HCT116 (cell line): ENCODE results near the gene CPSF2. TPM values are rescaled to one million over a fixed set of nuclear protein-coding genes. Genes with fewer than 3 reads are reported as not detected.
"Not testable (repeated sequence)": the region's sequence is repeated elsewhere in the genome, so short reads cannot be mapped to it uniquely, and the experiment has no call there.

Source experiments
- ATAC-seq: fragments of 200-7000 bp; cut with Tn5 transposase; 2 replicates; pipeline ENCODE4 v1.9.1; 2020; ENCODE audit warnings: mild to moderate bottlenecking, moderate library complexity
- BruUV-seq: library from RNA; stranded (reverse); fragments of 400-500 nt; replicated peaks from 2 replicates; lab custom pipeline; 2021; lab: Mats Ljungman, UMichigan
- CTCF ChIA-PET: fragments of 300-600 bp; sonication (Branson Sonifier 250); formaldehyde crosslinking; loops from one replicate; lab custom pipeline; 2021; ENCODE audit warnings: antibody characterized with exemption; lab: Charles Lee
- POLR2A ChIA-PET: fragments of 300-600, 350-600 bp; sonication (Branson Sonifier 250); formaldehyde crosslinking; loops from one replicate; lab custom pipeline; 2021; ENCODE audit warnings: antibody characterized with exemption; lab: Charles Lee
- RAD21 ChIA-PET, 2 experiments: fragments of 300-600 bp; sonication (Branson Sonifier 250); formaldehyde crosslinking; loops; one replicate each; lab custom pipeline; 2023; ENCODE audit warnings: low total read pairs in 2 of 2; ENCODE audit not compliant: uncharacterized antibody in 2 of 2, unreplicated experiment in 2 of 2, low non-redundant PET in 1 of 2; lab: Charles Lee
- DNase-seq: peaks from one replicate; pipeline ENCODE4 v3.0.0-alpha.2; 2010; ENCODE audit warnings: low read depth, low spot score
- H2AFZ ChIP-seq: fragments of 200-600 bp; shearing (Covaris generic), sonication (generic); 2 replicates; pipeline ENCODE4 v1.6.1; 2017; ENCODE audit warnings: low read depth, mixed run types, mixed read lengths, antibody characterized with exemption, low read length; ENCODE audit not compliant: poor library complexity, severe bottlenecking
- H3K27ac ChIP-seq: 2 replicates; pipeline ENCODE4 v1.5.1; 2012; ENCODE audit warnings: low read depth, low read length
- H3K27me3 ChIP-seq: fragments of 200-600 bp; sonication (generic); 2 replicates; pipeline ENCODE4 v1.6.1; 2016; ENCODE audit warnings: mixed run types, low read length, mixed read lengths; ENCODE audit not compliant: insufficient read depth
- H3K36me3 ChIP-seq, 2 experiments: fragments of 200-500 bp in 1 of 2; fragments of 200-600 bp in 1 of 2; sonication (Bioruptor generic) in 1 of 2; sonication (generic) in 1 of 2; 2 replicates each; pipeline versions ENCODE4 v1.5.1 to v1.6.1; 2014 to 2016; ENCODE audit warnings: low read length in 2 of 2, inconsistent platforms in 1 of 2, mixed read lengths in 1 of 2, mixed run types in 1 of 2; ENCODE audit not compliant: insufficient read depth in 2 of 2, control insufficient read depth in 1 of 2
- H3K4me1 ChIP-seq, 2 experiments: fragments of 200-600 bp in 1 of 2; sonication (generic) in 1 of 2; 2 replicates each; pipeline versions ENCODE4 v1.5.1 to v1.6.1; 2012 to 2017; ENCODE audit warnings: low read length in 2 of 2, inconsistent platforms in 1 of 2, mild to moderate bottlenecking in 1 of 2, mixed read lengths in 1 of 2, mixed run types in 1 of 2, moderate library complexity in 1 of 2; ENCODE audit not compliant: insufficient read depth in 2 of 2, control insufficient read depth in 1 of 2
- H3K4me2 ChIP-seq: fragments of 200-600 bp; sonication (generic); 2 replicates; pipeline ENCODE4 v1.6.1; 2017; ENCODE audit warnings: mixed run types, low read length, mixed read lengths
- H3K4me3 ChIP-seq, 2 experiments: fragments of 200-600 bp in 1 of 2; sonication (generic) in 1 of 2; replicated peaks in 1 of 2; 2 replicates each; pipeline ENCODE4 v1.5.1; 2011 to 2016; ENCODE audit warnings: low read length in 2 of 2, control low read depth in 1 of 2, low read depth in 1 of 2, mild to moderate bottlenecking in 1 of 2, mixed read lengths in 1 of 2, mixed run types in 1 of 2
- H3K79me2 ChIP-seq: fragments of 200-600 bp; sonication (generic); 2 replicates; pipeline ENCODE4 v1.6.1; 2017; ENCODE audit warnings: mild to moderate bottlenecking, mixed run types, low read length, moderate library complexity, mixed read lengths; ENCODE audit not compliant: insufficient read depth
- H3K9ac ChIP-seq: fragments of 200-600 bp; sonication (generic); 2 replicates; pipeline ENCODE4 v1.6.1; 2016; ENCODE audit warnings: low read length, mixed read lengths
- H3K9me2 ChIP-seq: fragments of 200-600 bp; sonication (generic), shearing (Covaris generic); 2 replicates; pipeline ENCODE4 v1.6.1; 2017; ENCODE audit warnings: mixed run types, mild to moderate bottlenecking, moderate library complexity; ENCODE audit not compliant: insufficient read depth
- H3K9me3 ChIP-seq, 2 experiments: fragments of 200-500 bp in 1 of 2; fragments of 200-600 bp in 1 of 2; sonication (Bioruptor generic) in 1 of 2; sonication (generic) in 1 of 2; 2 replicates each; pipeline ENCODE4 v1.6.1; 2014 to 2017; ENCODE audit warnings: low read length in 2 of 2, mixed read lengths in 2 of 2, inconsistent platforms in 1 of 2, low read depth in 1 of 2, mild to moderate bottlenecking in 1 of 2, mixed run types in 1 of 2, moderate library complexity in 1 of 2; ENCODE audit not compliant: control insufficient read depth in 1 of 2, insufficient read depth in 1 of 2
- H4K20me1 ChIP-seq: fragments of 200-600 bp; sonication (generic), shearing (Covaris generic); 2 replicates; pipeline ENCODE4 v1.6.1; 2017; ENCODE audit warnings: mixed run types, mild to moderate bottlenecking, moderate library complexity; ENCODE audit not compliant: insufficient read depth
- SIN3A ChIP-seq: IDR thresholded peaks from 2 replicates; pipeline ENCODE4 v1.6.1; 2012; ENCODE audit warnings: low read depth
- TCF7L2 ChIP-seq: IDR thresholded peaks from 2 replicates; pipeline ENCODE4 v1.7.0; 2011; ENCODE audit warnings: borderline replicate concordance, inconsistent platforms; ENCODE audit not compliant: insufficient read depth, insufficient read length; ENCODE audit errors: extremely low read depth
- intact Hi-C: fragments of 100-400 bp; cut with micrococcal nuclease; formaldehyde crosslinking; loops from 2 replicates; pipeline ENCODE4 v1.10.0; 2022
- total RNA-seq: library from RNA; stranded (reverse); gene quantifications from one replicate; pipeline ENCODE4 v1.2.1, GENCODE V29; 2021; ENCODE audit not compliant: unreplicated experiment

CPSF2 gene
- total RNA-seq, 1 experiment from 2014 or later, result 77.0 TPM

DNA sequence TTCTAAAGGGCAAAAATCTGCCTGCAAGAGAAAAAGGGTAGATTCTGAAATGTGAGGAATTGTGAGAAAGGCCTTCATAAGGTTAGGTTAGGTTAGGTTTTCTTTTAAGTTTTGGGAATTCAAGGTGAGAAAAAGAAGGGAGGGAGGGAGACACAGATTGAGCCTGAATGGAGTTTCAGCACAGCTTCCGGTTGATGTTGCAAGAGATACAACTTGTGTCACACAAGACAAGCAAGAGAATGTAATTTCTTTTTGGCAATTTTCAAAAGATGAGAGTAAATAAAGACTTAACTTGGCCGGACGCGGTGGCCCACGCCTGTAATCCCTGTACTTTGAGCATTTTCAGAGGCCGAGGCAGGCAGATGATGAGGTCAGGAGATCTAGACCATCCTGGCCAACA, 63.8 kb downstream of the CPSF2 start:
- no peak for TF ChIP-seq TCF7L2
- TF ChIP-seq, all 23 proteins: peak for 0
- ATAC-seq, result no peak
- no peaks in the 10 kb centered on the region for H4K20me1 ChIP-seq
- H3K9ac ChIP-seq, result no peak overlapping the region
- no peak for DNase-seq
- H3K27ac ChIP-seq, result no peak overlapping the region
- no peak overlapping the region for H2AFZ ChIP-seq
- H3K4me1 ChIP-seq, result no peaks in the 10 kb centered on the region
- H3K79me2 ChIP-seq, result no peaks in the 10 kb centered on the region
- no peaks in the 10 kb centered on the region for H3K9me2 ChIP-seq
- ChIA-PET POLR2A (no interaction called here), CTCF (no interaction called here), RAD21 (no interaction called here)
- H3K4me3 ChIP-seq, result no peak overlapping the region
- no TSS peak for BruUV-seq
- H3K27me3 ChIP-seq, result no peaks in the 10 kb centered on the region
- H3K9me3 ChIP-seq, result no peaks in the 10 kb centered on the region
- H3K4me2 ChIP-seq, result no peak overlapping the region
- intact Hi-C loops, result no loop called here
- H3K36me3 ChIP-seq, result no peaks in the 10 kb centered on the region

DNA sequence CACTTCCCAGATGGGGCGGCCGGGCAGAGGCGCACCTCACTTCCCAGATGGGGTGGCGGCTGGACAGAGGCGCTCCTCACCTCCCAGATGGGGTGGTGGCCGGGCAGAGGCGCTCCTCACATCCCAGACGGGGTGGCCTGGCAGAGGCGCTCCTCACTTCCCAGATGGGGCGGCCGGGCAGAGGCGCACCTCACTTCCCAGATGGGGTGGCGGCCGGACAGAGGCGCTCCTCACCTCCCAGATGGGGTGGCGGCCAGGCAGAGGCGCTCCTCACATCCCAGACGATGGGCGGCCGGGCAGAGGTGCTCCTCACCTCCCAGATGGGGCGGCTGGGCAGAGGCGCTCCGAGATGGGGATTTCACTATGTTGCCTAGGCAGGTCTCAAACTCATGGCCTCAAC, 65.8 kb downstream of the CPSF2 start:
- H3K9ac ChIP-seq, intact Hi-C loops, H3K79me2 ChIP-seq, H2AFZ ChIP-seq, BruUV-seq, POLR2A ChIA-PET, H3K36me3 ChIP-seq, H3K9me2 ChIP-seq, H3K27me3 ChIP-seq, H3K4me2 ChIP-seq, H3K4me3 ChIP-seq, H3K4me1 ChIP-seq, H3K9me3 ChIP-seq, ATAC-seq, RAD21 ChIA-PET, DNase-seq, H4K20me1 ChIP-seq, H3K27ac ChIP-seq, CTCF ChIA-PET: not testable (repeated sequence)

DNA sequence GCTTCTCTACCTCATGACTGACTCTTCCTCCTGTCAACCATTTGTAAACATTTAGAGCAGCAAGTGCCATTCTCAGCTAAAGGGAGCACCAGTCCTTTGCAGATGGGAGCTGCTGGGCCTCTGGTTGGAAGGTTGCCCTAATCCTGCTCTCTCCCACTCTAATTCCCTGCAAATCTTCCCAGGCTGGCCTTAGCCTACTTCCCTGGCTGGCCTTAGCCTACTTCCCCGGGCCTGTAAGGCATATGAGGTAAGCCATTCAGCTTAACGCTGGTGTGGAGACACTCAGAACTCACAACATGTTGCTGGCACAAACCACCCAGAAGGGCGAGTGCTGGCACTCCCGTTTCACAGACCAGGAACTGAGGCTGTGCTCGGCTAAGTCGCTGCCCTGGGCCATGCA, 69.0 kb downstream of the CPSF2 start:
- Histone ChIP-seq H2AFZ (no peak overlapping the region), H3K4me2 (no peak overlapping the region), H3K27ac (no peak overlapping the region), H4K20me1 (no peaks in the 10 kb centered on the region), H3K9me2 (no peaks in the 10 kb centered on the region), H3K4me1 (no peaks in the 10 kb centered on the region), H3K9me3 (no peaks in the 10 kb centered on the region), H3K79me2 (no peaks in the 10 kb centered on the region), H3K27me3 (no peaks in the 10 kb centered on the region), H3K9ac (no peak overlapping the region), H3K4me3 (no peak overlapping the region), H3K36me3 (no peaks in the 10 kb centered on the region)
- CTCF ChIA-PET, result no interaction called here
- no peak for TF ChIP-seq SIN3A
- no TSS peak for BruUV-seq
- DNase-seq (no peak), ATAC-seq (no peak)
- POLR2A ChIA-PET, result no interaction called here
- RAD21 ChIA-PET, result no interaction called here
- intact Hi-C loops, result no loop called here
